Ascending aorta (tissue), 2 donors: ENCODE measurements around the gene AGAP5. TPM values are rescaled to one million over a fixed set of nuclear protein-coding genes. Genes with fewer than 3 reads are reported as not detected.

Experiments
- DNase-seq, 2 donors: peaks; one replicate each; pipeline ENCODE4 v3.0.0-alpha.2; 2019; ENCODE audit warnings: low spot score in 2 of 2
- H3K27ac ChIP-seq, 2 donors: fragments of 200-600 bp; sonication (generic); one replicate each; pipeline ENCODE4 v1.5.1; 2016 to 2017; ENCODE audit warnings: mild to moderate bottlenecking in 1 of 2
- H3K27me3 ChIP-seq: fragments of 200-600 bp; sonication (generic); one replicate; pipeline ENCODE4 v1.5.1; 2017
- H3K36me3 ChIP-seq, 2 donors: fragments of 200-600 bp; sonication (generic); one replicate each; pipeline ENCODE4 v1.5.1; 2016
- H3K4me1 ChIP-seq, 2 donors: fragments of 200-600 bp; sonication (generic); one replicate each; pipeline ENCODE4 v1.5.1; 2016 to 2017; ENCODE audit warnings: mild to moderate bottlenecking in 1 of 2
- H3K4me3 ChIP-seq, 2 donors: fragments of 200-600 bp; sonication (generic); one replicate each; pipeline ENCODE4 v1.5.1; 2016 to 2017; ENCODE audit warnings: mild to moderate bottlenecking in 1 of 2
- H3K9me3 ChIP-seq, 2 donors: fragments of 200-600 bp; sonication (generic); one replicate each; pipeline ENCODE4 v1.5.1; 2016
- intact Hi-C: fragments of 100-400 bp; cut with DNase I; formaldehyde crosslinking; loops from one replicate; pipeline ENCODE4 v1.15.1; 2023
- total RNA-seq: library from RNA; depleted of rRNA; stranded (reverse); fragments of >200 nt; gene quantifications from one replicate; pipeline ENCODE4 v1.1.0, GENCODE V29; 2016
- TF ChIP-seq, protein P1 (sequence below), 3 experiments: fragments of 200-600 bp in 2 of 3; fragments of 450-650 bp in 1 of 3; sonication (generic) in 2 of 3; IDR thresholded peaks; one replicate each; pipeline ENCODE4 v1.5.1; 2016 to 2019; ENCODE audit warnings: antibody characterized with exemption in 3 of 3, mild to moderate bottlenecking in 1 of 3, moderate library complexity in 1 of 3

The AGAP5 gene
- total RNA-seq, 1 donor from 2014 or later: 0.32 TPM

DNA sequence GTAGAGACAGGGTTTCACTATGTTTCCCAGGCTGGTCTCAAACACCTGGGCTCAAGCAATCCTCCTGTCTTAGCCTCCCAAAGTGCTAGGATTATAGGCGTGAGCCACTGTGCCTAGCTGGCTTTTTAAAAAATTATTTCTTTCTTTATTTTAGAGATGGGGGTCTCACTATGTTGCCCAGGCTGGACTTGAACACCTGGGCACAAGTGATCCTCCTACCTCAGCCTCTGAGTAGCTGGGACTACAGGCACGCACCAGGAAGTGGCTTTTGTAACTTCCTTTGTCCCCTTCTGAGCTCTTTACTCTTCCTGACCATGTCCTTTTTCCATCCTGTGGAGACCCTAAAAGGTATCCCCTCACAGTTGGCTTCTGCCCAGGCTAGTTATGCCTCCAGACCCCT is 54.5 kb downstream of the AGAP5 start:
- no peaks in the 10 kb centered on the region for H3K9me3 ChIP-seq
- peaks cover 7 to 15% of the 10 kb centered on the region in 2 donors for H3K4me1 ChIP-seq
- DNase-seq: no peak
- no peaks in the 10 kb centered on the region for H3K27me3 ChIP-seq
- H3K4me3 ChIP-seq: no peak overlapping the region
- peak overlapping the region in 1 of 2 donors; percentile 48 for H3K27ac ChIP-seq
- intact Hi-C loops: loop anchor here (5.0 to 10.0 kb wide), 2 partner anchors 66 to 229 kb away; partner anchors contain the start of gene ANXA7
- TF ChIP-seq, protein P1, sequence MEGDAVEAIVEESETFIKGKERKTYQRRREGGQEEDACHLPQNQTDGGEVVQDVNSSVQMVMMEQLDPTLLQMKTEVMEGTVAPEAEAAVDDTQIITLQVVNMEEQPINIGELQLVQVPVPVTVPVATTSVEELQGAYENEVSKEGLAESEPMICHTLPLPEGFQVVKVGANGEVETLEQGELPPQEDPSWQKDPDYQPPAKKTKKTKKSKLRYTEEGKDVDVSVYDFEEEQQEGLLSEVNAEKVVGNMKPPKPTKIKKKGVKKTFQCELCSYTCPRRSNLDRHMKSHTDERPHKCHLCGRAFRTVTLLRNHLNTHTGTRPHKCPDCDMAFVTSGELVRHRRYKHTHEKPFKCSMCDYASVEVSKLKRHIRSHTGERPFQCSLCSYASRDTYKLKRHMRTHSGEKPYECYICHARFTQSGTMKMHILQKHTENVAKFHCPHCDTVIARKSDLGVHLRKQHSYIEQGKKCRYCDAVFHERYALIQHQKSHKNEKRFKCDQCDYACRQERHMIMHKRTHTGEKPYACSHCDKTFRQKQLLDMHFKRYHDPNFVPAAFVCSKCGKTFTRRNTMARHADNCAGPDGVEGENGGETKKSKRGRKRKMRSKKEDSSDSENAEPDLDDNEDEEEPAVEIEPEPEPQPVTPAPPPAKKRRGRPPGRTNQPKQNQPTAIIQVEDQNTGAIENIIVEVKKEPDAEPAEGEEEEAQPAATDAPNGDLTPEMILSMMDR (IDR thresholded peaks at IDR 0.05): no peak
- H3K36me3 ChIP-seq: no peaks in the 10 kb centered on the region

DNA sequence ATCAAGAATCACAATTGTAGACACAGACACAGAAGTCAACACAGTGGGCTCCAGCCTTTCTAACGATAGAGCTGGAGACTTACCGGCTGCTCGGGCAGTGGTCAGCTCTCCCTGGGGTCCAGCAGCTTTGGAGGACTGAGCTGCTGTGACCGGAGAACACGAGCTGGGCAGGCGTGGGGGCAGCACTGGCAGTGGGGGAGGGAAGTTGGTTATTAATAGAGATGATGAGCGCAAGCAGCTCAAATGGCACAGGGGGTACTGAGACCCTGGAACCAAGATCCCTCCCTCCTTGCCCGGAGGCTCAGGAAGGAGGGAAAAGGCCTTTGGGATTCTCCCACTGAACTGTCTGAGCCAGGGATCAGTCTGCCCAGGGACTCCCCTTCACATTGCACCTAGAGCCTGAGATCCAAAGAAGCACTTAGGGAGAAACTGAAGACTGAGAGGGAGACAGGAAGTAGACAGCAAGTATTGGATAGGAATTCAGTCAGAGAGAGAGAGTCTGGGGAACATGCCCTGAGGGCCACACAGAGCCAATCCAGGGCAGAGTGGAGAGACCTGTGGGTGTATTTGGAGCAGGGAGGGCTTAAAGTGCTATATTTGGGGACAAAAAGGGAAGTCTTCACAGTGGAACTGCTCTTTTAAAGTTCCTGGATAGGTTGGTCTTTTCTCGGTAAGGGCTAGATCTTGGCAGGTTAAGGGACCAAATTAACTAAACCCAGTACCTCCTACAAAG is 56.4 kb downstream of the AGAP5 start, which contains the start of gene MYOZ1:
TSS of gene MYOZ1 (minus strand) at position 147 of the 733 bp plus-strand sequence. CDS start 1,457 bp downstream, outside the sequence.
- Histone ChIP-seq H3K36me3 (no peaks in the 10 kb centered on the region), H3K4me3 (peak within 1 kb of the TSS in 1 of 2 donors; percentile 42), H3K4me1 (peaks cover 0 to 4% of the 10 kb centered on the region in 2 donors), H3K9me3 (no peaks in the 10 kb centered on the region), H3K27me3 (no peaks in the 10 kb centered on the region), H3K27ac (peak within 1 kb of the TSS; percentile 75 to 77)
- intact Hi-C loops: loop anchor here (5.0 to 10.0 kb wide), 2 partner anchors 64 to 227 kb away; partner anchors contain the start of gene ANXA7
- no peak for DNase-seq
- TF ChIP-seq, protein P1 (IDR thresholded peaks at IDR 0.05): no peak

DNA sequence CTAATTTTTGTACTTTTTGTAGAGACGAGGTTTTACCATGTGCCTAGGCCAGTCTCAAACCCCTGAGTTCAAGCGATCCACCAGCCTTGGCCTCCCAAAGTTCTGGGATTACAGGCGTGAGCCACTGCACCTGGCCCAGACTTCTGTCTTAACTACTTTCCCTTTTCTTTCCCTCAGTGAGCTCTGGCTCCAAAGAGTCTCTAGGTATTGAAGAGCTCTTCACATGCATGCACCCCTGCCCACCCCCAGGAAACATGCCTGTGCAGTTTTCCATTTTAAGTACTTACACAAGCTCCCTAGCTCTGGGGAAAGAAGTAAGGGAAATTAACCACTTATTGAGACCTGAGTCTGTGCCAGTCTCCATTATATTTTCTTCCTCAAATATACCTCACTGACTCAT is 58.6 kb downstream of the AGAP5 start:
- no peaks in the 10 kb centered on the region for H3K27me3 ChIP-seq
- peaks cover 0 to 4% of the 10 kb centered on the region in 2 donors for H3K4me1 ChIP-seq
- H3K27ac ChIP-seq: no peak overlapping the region
- TF ChIP-seq, protein P1 (IDR thresholded peaks at IDR 0.05): no peak
- intact Hi-C loops: no loop called here
- no peaks in the 10 kb centered on the region for H3K9me3 ChIP-seq
- DNase-seq: no peak
- H3K36me3 ChIP-seq: no peaks in the 10 kb centered on the region
- H3K4me3 ChIP-seq: no peak overlapping the region

DNA sequence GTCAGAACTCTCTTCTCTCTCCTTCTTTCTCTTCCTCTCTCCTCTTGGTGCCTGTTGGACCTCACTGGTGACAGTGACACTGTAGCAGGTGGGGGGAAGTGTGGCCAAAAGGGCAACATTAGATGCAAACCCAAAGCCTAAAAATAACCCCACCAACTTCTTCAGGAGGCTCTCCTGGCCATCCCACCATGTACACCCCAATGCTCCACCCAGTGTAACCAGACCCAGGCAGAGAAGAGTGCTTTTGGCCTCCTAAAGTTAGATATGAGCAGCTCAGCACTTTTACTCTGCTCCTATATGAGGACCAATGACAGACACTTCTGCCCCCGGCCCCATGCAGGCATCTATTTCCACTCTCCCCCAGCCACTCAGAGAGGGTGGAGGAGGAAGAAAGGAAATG is 62.1 kb downstream of the AGAP5 start:
- Histone ChIP-seq H3K36me3 (no peaks in the 10 kb centered on the region), H3K4me1 (no peaks in the 10 kb centered on the region), H3K9me3 (no peaks in the 10 kb centered on the region), H3K4me3 (no peak overlapping the region), H3K27me3 (no peaks in the 10 kb centered on the region), H3K27ac (no peak overlapping the region)
- intact Hi-C loops: no loop called here
- DNase-seq: no peak
- TF ChIP-seq, protein P1 (IDR thresholded peaks at IDR 0.05): no peak

DNA sequence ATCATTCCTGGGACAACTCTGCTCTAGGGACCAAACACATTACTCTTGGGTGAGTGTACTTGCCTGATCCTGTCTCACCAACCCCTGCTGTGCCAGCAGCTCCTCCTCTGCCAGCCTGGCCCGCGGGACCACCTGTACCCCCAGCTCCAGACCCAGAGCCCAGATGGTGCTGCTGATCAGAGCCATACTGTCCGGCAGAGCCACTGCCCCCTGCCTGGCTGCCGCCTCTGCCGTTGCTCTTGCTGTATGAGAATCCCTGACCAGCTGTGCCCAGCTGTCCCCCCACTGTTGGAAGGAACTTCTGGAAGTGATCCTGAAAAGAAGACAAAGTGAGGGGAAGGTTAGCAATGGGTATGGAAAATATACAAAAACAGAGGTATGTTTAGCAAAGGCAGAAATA is 63.5 kb downstream of the AGAP5 start:
- intact Hi-C loops: no loop called here
- DNase-seq: no peak
- TF ChIP-seq, protein P1 (IDR thresholded peaks at IDR 0.05): no peak

More for the DNA sequence above, 63.5 kb downstream of the AGAP5 start:
- H3K9me3 ChIP-seq: no peaks in the 10 kb centered on the region
- H3K27ac ChIP-seq: no peak overlapping the region
- H3K4me3 ChIP-seq: no peak overlapping the region
- no peaks in the 10 kb centered on the region for H3K4me1 ChIP-seq
- no peaks in the 10 kb centered on the region for H3K36me3 ChIP-seq
- no peaks in the 10 kb centered on the region for H3K27me3 ChIP-seq
